SK-N-MC (cell line): Measurements from ENCODE around the gene TAOK1.
"Not testable (repeated sequence)": the region's sequence is repeated elsewhere in the genome, so short reads cannot be mapped to it uniquely, and the experiment has no call there.

Experiments
- DNase-seq: peaks from one replicate; pipeline ENCODE4 v3.0.0-alpha.2; 2011; ENCODE audit warnings: low read depth, low spot score
- H3K27ac ChIP-seq: fragments of 200-600 bp; sonication (generic); 2 replicates; pipeline ENCODE4 v1.5.1; 2016; ENCODE audit warnings: mixed run types
- H3K36me3 ChIP-seq: fragments of 200-600 bp; sonication (generic); 2 replicates; pipeline ENCODE4 v1.6.1; 2017; ENCODE audit warnings: antibody characterized with exemption, low read length, mixed read lengths; ENCODE audit not compliant: insufficient read depth
- H3K4me3 ChIP-seq: fragments of 200-600 bp; sonication (generic); 2 replicates; pipeline ENCODE4 v1.5.1; 2016
- H3K9ac ChIP-seq: fragments of 200-600 bp; sonication (generic); 2 replicates; pipeline ENCODE4 v1.8.0; 2017; ENCODE audit warnings: mixed run types, mixed read lengths; ENCODE audit not compliant: insufficient read length
- H3K9me3 ChIP-seq: fragments of 200-600 bp; sonication (generic); 2 replicates; pipeline ENCODE4 v1.6.1; 2017; ENCODE audit warnings: low read depth, mild to moderate bottlenecking, antibody characterized with exemption, low read length, moderate library complexity, mixed read lengths
- EZH2 ChIP-seq: fragments of 200-600 bp; sonication (generic); IDR thresholded peaks from one replicate; pipeline ENCODE4 v1.6.1; 2017; ENCODE audit warnings: antibody characterized with exemption
- FOXP2 ChIP-seq: optimal IDR thresholded peaks from 2 replicates; pipeline ENCODE3; 2011; ENCODE audit warnings: mild to moderate bottlenecking, moderate library complexity; ENCODE audit not compliant: insufficient read depth; ENCODE audit errors: extremely low read length, control extremely low read depth
- POLR2AphosphoS5 ChIP-seq: IDR thresholded peaks from 2 replicates; pipeline ENCODE4 v1.6.1; 2012; ENCODE audit warnings: mild to moderate bottlenecking, low read depth, low read length, borderline replicate concordance

Gene TAOK1

DNA sequence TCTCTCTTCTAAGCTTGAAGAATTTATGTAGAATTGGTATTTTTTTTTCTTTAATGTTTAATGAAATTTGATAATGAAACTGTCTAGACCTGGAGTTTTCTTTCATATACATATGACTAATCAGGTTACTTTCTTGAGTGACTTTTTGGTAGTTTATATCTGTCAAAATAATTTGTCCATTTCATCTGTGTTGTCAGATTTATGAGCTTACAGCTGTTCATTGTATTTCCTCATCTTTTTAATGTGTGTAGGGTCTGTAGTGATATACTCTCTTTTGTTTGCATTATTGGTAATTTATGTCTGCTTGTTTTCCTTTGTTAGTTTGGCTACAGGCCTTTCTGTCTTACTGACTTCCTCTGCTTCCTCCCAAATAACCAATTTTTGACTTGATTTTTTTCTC is 55.7 kb downstream of the TAOK1 start:
- Histone ChIP-seq H3K9ac (no peak overlapping the region), H3K27ac (peak overlapping the region; percentile 52; the same call in 1 of the 2 replicates), H3K9me3 (no peaks in the 10 kb centered on the region), H3K36me3 (peaks cover 11% of the 10 kb centered on the region; the same call in 1 of the 2 replicates), H3K4me3 (no peak overlapping the region)
- DNase-seq, result no peak
- no peak for TF ChIP-seq EZH2
- no peak for TF ChIP-seq FOXP2
- no peak for TF ChIP-seq POLR2AphosphoS5

DNA sequence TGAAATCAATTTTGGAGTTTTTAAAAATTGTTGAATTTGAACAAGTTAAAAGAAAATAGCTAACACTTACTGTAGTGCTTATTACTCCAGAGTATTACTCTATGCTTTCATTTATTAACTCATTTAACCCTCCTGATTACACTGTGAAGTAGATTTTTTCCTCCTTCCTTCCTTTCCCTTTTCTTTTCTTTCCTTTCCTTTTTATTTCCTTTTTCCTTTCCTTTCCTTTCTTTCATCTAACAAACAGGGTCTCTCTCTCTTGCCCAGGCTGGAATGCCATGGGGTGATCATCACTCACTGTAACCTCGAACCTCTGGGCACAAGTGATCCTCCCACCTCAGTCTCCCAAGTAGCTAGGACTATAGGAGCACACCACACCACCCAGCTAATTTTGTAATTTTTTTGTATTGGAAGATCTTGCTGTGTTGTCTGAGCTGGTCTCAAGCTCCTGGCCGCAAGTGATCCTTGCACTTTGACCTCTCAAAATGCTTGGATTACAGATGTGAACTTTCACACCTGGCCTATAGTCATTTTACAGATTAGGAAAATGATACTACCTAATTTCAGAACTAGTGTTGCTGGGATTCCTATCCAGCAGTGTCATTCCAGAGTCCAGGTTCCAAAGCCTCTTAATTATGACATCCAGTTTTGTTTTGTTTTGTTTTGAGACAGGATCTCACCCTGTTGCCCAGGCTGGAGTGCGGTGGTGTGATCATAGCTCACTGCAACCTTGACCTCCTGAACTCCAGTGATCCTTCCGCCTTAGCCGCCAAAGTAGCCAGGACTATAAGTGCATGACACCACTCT is 59.9 kb downstream of the TAOK1 start:
- H3K27ac ChIP-seq, result no peak overlapping the region
- peaks cover 42% of the 10 kb centered on the region for H3K36me3 ChIP-seq
- DNase-seq, result no peak
- peaks cover 12% of the 10 kb centered on the region; the same call in 1 of the 2 replicates for H3K9me3 ChIP-seq
- H3K4me3 ChIP-seq, result no peak overlapping the region
- no peak for TF ChIP-seq POLR2AphosphoS5
- TF ChIP-seq FOXP2, result no peak
- no peak for TF ChIP-seq EZH2
- H3K9ac ChIP-seq, result no peak overlapping the region

DNA sequence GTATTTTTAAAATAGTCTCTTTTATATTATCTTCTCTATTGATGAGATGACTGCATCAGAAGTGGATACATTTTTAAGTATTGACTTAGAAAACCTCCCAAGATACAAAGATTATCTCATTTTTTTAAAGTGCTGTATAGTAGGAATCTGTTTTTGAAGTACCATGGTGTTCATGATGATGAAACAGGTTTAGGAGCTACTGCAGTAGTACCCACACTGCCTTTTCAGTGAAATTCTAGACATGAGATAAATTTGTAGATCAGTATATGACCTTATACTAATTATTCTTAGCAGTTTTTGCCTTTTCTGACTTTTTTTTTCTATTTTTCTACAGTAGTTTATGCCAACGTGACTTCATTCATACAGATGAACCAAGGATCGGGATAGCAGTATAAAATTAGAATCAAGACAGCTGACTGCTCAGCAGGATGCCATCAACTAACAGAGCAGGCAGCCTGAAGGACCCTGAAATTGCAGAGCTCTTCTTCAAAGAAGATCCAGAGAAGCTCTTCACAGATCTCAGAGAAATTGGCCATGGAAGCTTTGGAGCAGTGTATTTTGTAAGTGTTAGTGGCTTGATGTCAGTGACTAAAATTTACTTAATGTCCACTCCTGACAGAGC is 61.1 kb downstream of the TAOK1 start:
- no peak for TF ChIP-seq EZH2
- Histone ChIP-seq H3K9me3 (peaks cover 12% of the 10 kb centered on the region; the same call in 1 of the 2 replicates), H3K36me3 (peaks cover 46% of the 10 kb centered on the region), H3K27ac (no peak overlapping the region), H3K9ac (no peak overlapping the region), H3K4me3 (no peak overlapping the region)
- DNase-seq, result no peak

DNA sequence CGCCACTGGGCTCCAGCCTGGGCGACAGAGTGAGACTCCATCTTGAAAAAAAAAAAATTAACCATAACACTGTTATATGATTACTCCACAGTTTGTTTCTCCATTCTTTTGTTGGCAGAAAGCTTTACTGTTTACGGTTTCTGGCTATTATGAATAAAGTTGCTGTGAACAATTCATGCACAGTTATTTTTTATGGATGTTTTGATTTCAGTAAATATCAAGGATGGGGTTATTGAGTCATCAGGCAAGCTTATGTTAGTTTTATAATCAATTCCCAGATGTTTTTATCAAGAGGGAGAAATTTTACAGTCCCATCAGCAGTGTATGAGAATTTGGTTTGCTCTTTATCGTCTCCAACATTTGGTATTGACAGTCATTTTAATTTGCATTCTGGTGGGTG is 67.9 kb downstream of the TAOK1 start:
- no peak overlapping the region for H3K9ac ChIP-seq
- TF ChIP-seq FOXP2 (no peak), POLR2AphosphoS5 (no peak), EZH2 (no peak)
- no peak for DNase-seq
- 0 out of 2 replicates have a peak, but pooled peaks cover 6% of the 10 kb centered on the region for H3K9me3 ChIP-seq
- H3K4me3 ChIP-seq, result no peak overlapping the region
- H3K27ac ChIP-seq, result no peak overlapping the region
- H3K36me3 ChIP-seq, result peaks cover 34% of the 10 kb centered on the region

DNA sequence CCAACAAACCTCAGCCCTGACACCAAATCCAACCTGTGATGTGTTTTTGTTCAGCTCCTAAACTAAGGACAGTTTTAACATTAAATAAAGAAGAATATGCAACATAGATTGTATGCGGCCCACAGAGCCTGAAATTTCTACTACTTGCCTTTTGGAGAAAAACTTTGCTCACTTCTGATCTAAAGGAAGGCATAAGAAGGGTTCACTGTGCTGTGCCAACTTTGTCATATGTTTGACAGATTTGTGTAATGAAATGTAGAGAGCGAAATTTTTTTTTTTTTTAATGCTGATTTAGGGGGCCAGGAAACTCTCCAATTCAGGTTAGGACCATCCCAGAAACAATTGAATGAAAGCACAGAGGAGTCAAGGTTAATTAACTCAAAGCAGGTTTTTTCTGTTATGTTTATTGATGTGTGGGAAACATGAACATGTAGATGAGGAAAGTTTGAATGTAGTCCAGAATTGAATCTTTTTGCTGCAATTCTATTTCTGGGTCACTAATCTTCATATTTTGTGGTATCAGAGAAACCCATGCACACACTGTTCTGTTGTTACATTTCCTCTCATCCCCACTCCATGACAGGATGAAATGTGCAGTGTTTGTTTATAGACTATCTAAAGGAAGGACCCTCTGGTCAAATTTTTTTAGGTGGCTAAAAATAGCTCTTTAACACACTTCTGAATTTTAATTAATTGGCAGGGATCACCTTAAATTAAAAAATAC is 71.5 kb downstream of the TAOK1 start:
- Histone ChIP-seq H3K9me3 (no peaks in the 10 kb centered on the region), H3K27ac (peak overlapping the region; percentile 28; the same call in 1 of the 2 replicates), H3K9ac (no peak overlapping the region), H3K4me3 (no peak overlapping the region), H3K36me3 (peaks cover 33% of the 10 kb centered on the region)
- no peak for TF ChIP-seq EZH2
- no peak for TF ChIP-seq FOXP2
- no peak for TF ChIP-seq POLR2AphosphoS5
- no peak for DNase-seq

DNA sequence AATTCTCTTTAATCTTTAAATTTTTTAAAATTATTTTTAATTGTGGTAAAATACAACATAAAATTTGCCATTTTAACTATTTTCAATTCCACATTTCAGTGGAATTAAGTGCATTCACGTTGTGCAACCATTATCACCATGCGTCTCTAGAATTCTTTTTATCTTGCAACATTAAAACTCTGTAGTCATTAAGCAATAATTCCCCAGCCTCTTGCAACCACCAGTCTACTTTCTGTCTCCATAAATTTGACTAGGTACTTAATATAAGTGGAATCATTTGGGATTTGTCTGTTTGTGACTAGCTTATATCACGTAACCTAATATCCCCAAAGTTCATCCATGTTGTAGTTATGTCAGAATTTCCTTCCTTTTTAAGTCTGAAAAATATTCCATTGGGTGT is 79.1 kb downstream of the TAOK1 start:
- Histone ChIP-seq H3K9me3 (no peaks in the 10 kb centered on the region), H3K36me3 (peaks cover 63% of the 10 kb centered on the region), H3K9ac (no peak overlapping the region), H3K4me3 (no peak overlapping the region), H3K27ac (peak overlapping the region; percentile 22; the same call in 1 of the 2 replicates)
- peak; percentile 26 for DNase-seq
- TF ChIP-seq POLR2AphosphoS5 (no peak), EZH2 (no peak), FOXP2 (no peak)

DNA sequence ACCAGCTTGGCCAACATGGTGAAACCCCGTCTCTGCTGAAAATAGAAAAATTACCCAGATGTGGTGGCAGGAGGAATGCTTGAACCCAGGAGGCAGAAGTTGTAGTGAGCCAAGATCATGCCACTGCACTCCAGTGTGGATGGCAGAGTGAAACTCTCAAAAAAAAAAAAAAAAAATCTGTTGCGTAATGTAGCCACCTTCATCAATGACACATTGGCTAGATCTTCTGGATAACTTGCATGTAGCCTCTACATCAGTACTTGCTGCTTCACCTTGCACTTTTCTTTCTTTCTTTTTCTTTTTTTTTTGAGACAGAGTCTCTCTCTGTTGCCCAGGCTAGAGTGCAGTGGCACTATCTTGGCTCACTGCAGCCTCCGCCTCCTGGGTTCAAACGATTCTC is 83.3 kb downstream of the TAOK1 start:
- peaks cover 48% of the 10 kb centered on the region for H3K36me3 ChIP-seq
- not testable (repeated sequence) for H3K9me3 ChIP-seq, H3K9ac ChIP-seq, H3K4me3 ChIP-seq, H3K27ac ChIP-seq, DNase-seq

DNA sequence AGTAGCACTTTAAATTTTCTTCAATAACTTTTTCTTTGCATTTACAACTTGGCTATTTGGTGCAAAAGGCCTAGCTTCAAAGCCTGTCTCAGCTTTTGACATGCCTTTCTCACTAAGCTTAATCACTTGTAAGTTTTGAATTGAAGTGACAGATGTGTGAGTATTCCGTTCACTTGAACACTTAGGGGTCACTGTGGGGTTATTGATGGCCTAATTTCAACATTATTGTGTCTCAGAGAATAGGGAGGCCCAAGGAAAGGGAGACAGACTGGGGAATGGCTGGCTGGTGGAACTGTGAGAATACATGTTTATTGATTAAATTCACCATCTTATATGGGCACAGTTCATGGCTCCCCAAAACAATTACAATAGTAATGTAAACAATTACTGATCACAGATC is 84.1 kb downstream of the TAOK1 start:
- Histone ChIP-seq H3K4me3 (no peak overlapping the region), H3K27ac (no peak overlapping the region), H3K36me3 (peaks cover 44% of the 10 kb centered on the region), H3K9me3 (no peaks in the 10 kb centered on the region), H3K9ac (no peak overlapping the region)
- no peak for DNase-seq
- TF ChIP-seq EZH2, result no peak
- TF ChIP-seq POLR2AphosphoS5, result no peak
- no peak for TF ChIP-seq FOXP2
